HTERT RPE-1 (cell line): ENCODE data around the gene TAB2.
"Not testable (repeated sequence)": the region's sequence is repeated elsewhere in the genome, so short reads cannot be mapped to it uniquely, and the experiment has no call there.

Experiments
- in situ Hi-C: fragments of 300-500 bp; cut with MboI; formaldehyde crosslinking; loops from 4 replicates; pipeline ENCODE4 v1.14.3; 2020; ENCODE audit warnings: low sequenced_read_pairs

TAB2 gene

GRCh38 chr6:149311293-149311692 is 6.2 kb upstream of the TAB2 start:
- in situ Hi-C loops = no loop called here

- in situ Hi-C loops = no loop called here
These were observed 5.7 kb upstream of the TAB2 start for GRCh38 chr6:149311766-149312165.

- in situ Hi-C loops = no loop called here
These were observed 4.4 kb upstream of the TAB2 start for GRCh38 chr6:149313070-149313469.

GRCh38 chr6:149313861-149314260 is 3.7 kb upstream of the TAB2 start:
- in situ Hi-C loops = no loop called here

GRCh38 chr6:149314325-149314905 is 3.1 kb upstream of the TAB2 start:
- in situ Hi-C loops = no loop called here

GRCh38 chr6:149316108-149316727 is 1.3 kb upstream of the TAB2 start:
- in situ Hi-C loops = no loop called here

GRCh38 chr6:149316740-149317643 is 520 bp upstream of the TAB2 start:
- in situ Hi-C loops = no loop called here

- in situ Hi-C loops = no loop called here
These were observed 1.2 kb downstream of the TAB2 start for GRCh38 chr6:149318581-149319286.

GRCh38 chr6:149319422-149319821 is 1.9 kb downstream of the TAB2 start:
- in situ Hi-C loops = no loop called here

GRCh38 chr6:149320016-149320415 is 2.5 kb downstream of the TAB2 start:
- in situ Hi-C loops = not testable (repeated sequence)

- in situ Hi-C loops = no loop called here
These were observed 3.3 kb downstream of the TAB2 start for GRCh38 chr6:149320796-149321195.

- in situ Hi-C loops = no loop called here
These were observed 5.8 kb downstream of the TAB2 start for GRCh38 chr6:149323353-149323752.

- in situ Hi-C loops = no loop called here
These were observed 6.4 kb downstream of the TAB2 start for GRCh38 chr6:149323925-149324324.

GRCh38 chr6:149324428-149324827 is 6.9 kb downstream of the TAB2 start:
- in situ Hi-C loops = no loop called here

- in situ Hi-C loops = no loop called here
These were observed 8.2 kb downstream of the TAB2 start for GRCh38 chr6:149325648-149326236.

GRCh38 chr6:149327638-149328037 is 10.1 kb downstream of the TAB2 start:
- in situ Hi-C loops = no loop called here

- in situ Hi-C loops = no loop called here
These were observed 10.6 kb downstream of the TAB2 start for GRCh38 chr6:149328083-149328482.

- in situ Hi-C loops = no loop called here
These were observed 12.0 kb downstream of the TAB2 start for GRCh38 chr6:149329529-149329928.

- in situ Hi-C loops = no loop called here
These were observed 12.6 kb downstream of the TAB2 start for GRCh38 chr6:149330133-149330532.

- in situ Hi-C loops = no loop called here
These were observed 13.7 kb downstream of the TAB2 start for GRCh38 chr6:149331043-149331807.
